Neural progenitor cell (in vitro differentiated cells): ENCODE measurements around the gene PALM2AKAP2.

Experiments used
- EZH2phosphoT487 ChIP-seq: fragments of 200-600 bp; sonication (generic); IDR thresholded peaks from 2 replicates; pipeline ENCODE4 v1.6.1; 2017; ENCODE audit warnings: antibody characterized with exemption
- TF ChIP-seq, protein P1 (sequence below): fragments of 200-600 bp; sonication (generic); IDR thresholded peaks from 2 replicates; pipeline ENCODE4 v1.5.1; 2017; ENCODE audit warnings: antibody characterized with exemption, mild to moderate bottlenecking

DNA sequence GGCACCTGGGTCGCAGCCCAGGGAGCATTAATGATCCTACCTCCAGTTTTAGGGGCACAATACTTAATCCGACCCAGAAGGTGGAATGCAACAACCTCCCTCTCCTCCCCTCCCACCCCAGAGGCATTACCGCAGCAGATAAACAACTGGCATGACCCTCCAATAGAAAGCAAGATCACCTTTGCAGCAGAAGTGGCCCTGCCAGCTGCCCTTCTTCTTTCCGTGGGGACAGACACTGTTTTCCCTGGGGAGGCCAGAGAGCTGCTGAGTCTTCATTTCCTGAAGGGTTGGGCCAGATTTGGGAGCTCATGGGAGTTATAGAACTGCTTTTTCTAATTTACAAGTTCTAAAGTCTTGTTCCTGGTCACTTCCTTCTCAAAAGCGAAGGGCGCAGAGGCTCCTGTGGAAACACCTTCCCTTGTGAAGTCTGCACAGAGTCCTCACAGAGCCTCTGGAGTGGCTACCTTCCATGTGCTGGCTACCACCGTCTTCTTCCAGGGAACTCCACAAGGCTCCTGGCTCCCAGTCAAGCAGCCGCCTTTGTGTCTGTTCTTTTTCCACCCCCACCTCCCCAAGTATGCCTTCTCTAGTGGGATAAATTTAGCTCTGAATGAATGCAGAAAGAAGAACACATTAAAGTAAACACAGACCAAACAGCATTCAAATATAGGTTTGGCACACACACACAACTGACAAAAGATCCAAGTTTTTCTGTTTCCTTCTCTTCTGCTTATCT lies 8.0 kb upstream of the PALM2AKAP2 start:
- TF ChIP-seq EZH2phosphoT487 = no peak
- TF ChIP-seq, protein P1, sequence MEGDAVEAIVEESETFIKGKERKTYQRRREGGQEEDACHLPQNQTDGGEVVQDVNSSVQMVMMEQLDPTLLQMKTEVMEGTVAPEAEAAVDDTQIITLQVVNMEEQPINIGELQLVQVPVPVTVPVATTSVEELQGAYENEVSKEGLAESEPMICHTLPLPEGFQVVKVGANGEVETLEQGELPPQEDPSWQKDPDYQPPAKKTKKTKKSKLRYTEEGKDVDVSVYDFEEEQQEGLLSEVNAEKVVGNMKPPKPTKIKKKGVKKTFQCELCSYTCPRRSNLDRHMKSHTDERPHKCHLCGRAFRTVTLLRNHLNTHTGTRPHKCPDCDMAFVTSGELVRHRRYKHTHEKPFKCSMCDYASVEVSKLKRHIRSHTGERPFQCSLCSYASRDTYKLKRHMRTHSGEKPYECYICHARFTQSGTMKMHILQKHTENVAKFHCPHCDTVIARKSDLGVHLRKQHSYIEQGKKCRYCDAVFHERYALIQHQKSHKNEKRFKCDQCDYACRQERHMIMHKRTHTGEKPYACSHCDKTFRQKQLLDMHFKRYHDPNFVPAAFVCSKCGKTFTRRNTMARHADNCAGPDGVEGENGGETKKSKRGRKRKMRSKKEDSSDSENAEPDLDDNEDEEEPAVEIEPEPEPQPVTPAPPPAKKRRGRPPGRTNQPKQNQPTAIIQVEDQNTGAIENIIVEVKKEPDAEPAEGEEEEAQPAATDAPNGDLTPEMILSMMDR = no peak
